CD14-positive monocyte (primary cell): ENCODE measurements around the gene COPS6. TPM values are rescaled to one million over a fixed set of nuclear protein-coding genes. Genes with fewer than 3 reads are reported as not detected.

Source experiments
- DNase-seq, 3 donors: peaks; one replicate each; pipeline ENCODE4 v3.0.0-alpha.2; 2011 to 2022
- H2AFZ ChIP-seq: 2 replicates; pipeline ENCODE4 v1.6.0; 2012; ENCODE audit warnings: mild to moderate bottlenecking, low read depth, low read length, inconsistent platforms; ENCODE audit not compliant: insufficient read depth, poor library complexity, severe bottlenecking
- H3K27ac ChIP-seq, 2 donors: 1 replicate in 1 of 2; 2 replicates in 1 of 2; pipeline ENCODE4 v1.5.1; 2012 to 2013; ENCODE audit warnings: low read length in 2 of 2, control low read depth in 1 of 2, inconsistent platforms in 1 of 2, low read depth in 1 of 2, mild to moderate bottlenecking in 1 of 2
- H3K27me3 ChIP-seq, 2 donors: one replicate each; pipeline versions ENCODE4 v1.6.0 to v1.6.1; 2011 to 2013; ENCODE audit warnings: low read length in 2 of 2; ENCODE audit not compliant: control insufficient read depth in 2 of 2, insufficient read depth in 2 of 2
- H3K36me3 ChIP-seq, 2 donors: replicated peaks in 1 of 2; 1 replicate in 1 of 2; 2 replicates in 1 of 2; pipeline versions ENCODE4 v1.5.1 to v1.6.1; 2012 to 2013; ENCODE audit warnings: low read length in 2 of 2, control low read depth in 1 of 2, inconsistent platforms in 1 of 2, mild to moderate bottlenecking in 1 of 2; ENCODE audit not compliant: insufficient read depth in 2 of 2, control insufficient read depth in 1 of 2
- H3K4me1 ChIP-seq, 2 donors: 1 replicate in 1 of 2; 2 replicates in 1 of 2; pipeline versions ENCODE4 v1.5.1 to v1.6.1; 2012 to 2013; ENCODE audit warnings: low read length in 2 of 2, control low read depth in 1 of 2, inconsistent platforms in 1 of 2, mild to moderate bottlenecking in 1 of 2, moderate library complexity in 1 of 2; ENCODE audit not compliant: insufficient read depth in 2 of 2, control insufficient read depth in 1 of 2
- H3K4me2 ChIP-seq: replicated peaks from 2 replicates; pipeline ENCODE3; 2012; ENCODE audit warnings: low read length, moderate library complexity, mild to moderate bottlenecking; ENCODE audit not compliant: poor library complexity, severe bottlenecking; ENCODE audit errors: extremely low read depth
- H3K4me3 ChIP-seq, 3 experiments: fragments of 200-600 bp in 1 of 3; sonication (generic) in 1 of 3; replicated peaks in 1 of 3; 1 replicate in 2 of 3; 2 replicates in 1 of 3; pipeline ENCODE4 v1.5.1; 2011 to 2013; ENCODE audit warnings: low read length in 3 of 3, mild to moderate bottlenecking in 3 of 3, control low read depth in 2 of 3, low read depth in 2 of 3, inconsistent platforms in 1 of 3, moderate library complexity in 1 of 3
- H3K79me2 ChIP-seq: 2 replicates; pipeline ENCODE4 v1.6.0; 2012; ENCODE audit warnings: mild to moderate bottlenecking, control low read depth, inconsistent platforms, low read length, moderate library complexity; ENCODE audit not compliant: insufficient read depth
- H3K9ac ChIP-seq: 2 replicates; pipeline ENCODE4 v1.6.0; 2017; ENCODE audit warnings: low read length, mild to moderate bottlenecking; ENCODE audit not compliant: insufficient read depth, poor library complexity, severe bottlenecking
- H3K9me3 ChIP-seq, 2 donors: replicated peaks in 1 of 2; 1 replicate in 1 of 2; 2 replicates in 1 of 2; pipeline versions ENCODE4 v1.5.1 to v1.6.1; 2012 to 2013; ENCODE audit warnings: low read length in 2 of 2, control low read depth in 1 of 2; ENCODE audit not compliant: control insufficient read depth in 1 of 2, insufficient read depth in 1 of 2
- H4K20me1 ChIP-seq: 2 replicates; pipeline ENCODE4 v1.6.0; 2012; ENCODE audit warnings: mild to moderate bottlenecking, low read length, control low read depth, moderate library complexity; ENCODE audit not compliant: insufficient read depth
- H3K27ac Mint-ChIP-seq, 7 donors: one replicate each; pipeline ENCODE4 v1.8.0; 2020; ENCODE audit warnings: mild to moderate bottlenecking in 7 of 7, mixed read lengths in 7 of 7, moderate library complexity in 6 of 7, inconsistent platforms in 2 of 7
- H3K27me3 Mint-ChIP-seq, 3 donors: one replicate each; pipeline ENCODE4 v1.8.0; 2021 to 2022; ENCODE audit warnings: low read depth in 3 of 3, mild to moderate bottlenecking in 3 of 3, mixed read lengths in 3 of 3, moderate library complexity in 3 of 3, inconsistent platforms in 1 of 3
- H3K36me3 Mint-ChIP-seq, 2 donors: one replicate each; pipeline ENCODE4 v1.8.0; 2020; ENCODE audit warnings: mixed read lengths in 2 of 2, inconsistent platforms in 1 of 2, mild to moderate bottlenecking in 1 of 2
- H3K4me1 Mint-ChIP-seq: one replicate; pipeline ENCODE4 v1.8.0; 2020; ENCODE audit warnings: mild to moderate bottlenecking, mixed read lengths
- H3K4me3 Mint-ChIP-seq, 2 donors: one replicate each; pipeline ENCODE4 v1.8.0; 2020; ENCODE audit warnings: mild to moderate bottlenecking in 2 of 2, mixed read lengths in 2 of 2, moderate library complexity in 1 of 2
- H3K9me3 Mint-ChIP-seq, 7 donors: one replicate each; pipeline ENCODE4 v1.8.0; 2020 to 2022; ENCODE audit warnings: mixed read lengths in 7 of 7, mild to moderate bottlenecking in 6 of 7, moderate library complexity in 6 of 7, inconsistent platforms in 2 of 7
- CTCF ChIP-seq: fragments of 200-600 bp; IDR thresholded peaks from one replicate; pipeline ENCODE4 v1.8.0; 2022; ENCODE audit warnings: antibody characterized with exemption, mild to moderate bottlenecking
- WGBS: methylation state at CpG from one replicate; pipeline ENCODE4 v1.1.5; 2013; ENCODE audit warnings: missing lambda C conversion rate; ENCODE audit not compliant: insufficient coverage; 5-methylcytosine and 5-hydroxymethylcytosine counted together
- intact Hi-C, 2 donors: fragments of 100-400 bp; cut with micrococcal nuclease; formaldehyde crosslinking; loops; one replicate each; pipeline versions ENCODE4 v1.15.0 to v1.15.1; 2023
- polyA plus RNA-seq, 3 donors: library from polyadenylated mRNA; depleted of rRNA in 1 of 3; unstranded in 2 of 3; stranded (reverse) in 1 of 3; fragments of 300-500 nt in 2 of 3; fragments of >200 nt in 1 of 3; fragmentation: Illumina TruSeq in 2 of 3; gene quantifications; 1 replicate in 2 of 3; 2 replicates in 1 of 3; pipeline ENCODE4 v1.2.3, GENCODE V29; 2012 to 2021

Gene COPS6
- polyA plus RNA-seq, 3 donors = 77.1 to 119 (median 109) TPM

DNA sequence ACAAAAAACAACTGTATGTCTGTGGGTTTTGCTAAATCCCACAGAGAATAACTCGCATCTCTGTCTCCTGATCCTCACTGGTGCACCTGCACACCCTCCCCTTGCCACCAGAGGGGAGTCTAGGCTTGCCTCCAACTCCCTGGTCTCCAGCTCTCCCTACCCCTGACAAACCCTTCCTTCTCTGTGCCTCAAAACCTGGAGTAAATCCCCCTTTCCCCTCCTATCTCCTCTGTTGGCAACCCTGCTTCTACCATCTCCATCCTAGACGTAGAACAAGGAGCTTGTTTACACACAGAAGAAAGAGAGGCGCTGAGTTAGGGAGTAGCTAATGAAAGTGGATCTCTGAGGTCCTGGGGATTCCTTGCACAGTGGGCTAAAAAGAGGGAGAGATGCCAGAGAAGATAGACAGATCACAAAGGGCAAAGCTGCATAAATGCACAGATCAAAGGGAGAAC, 44.0 kb downstream of the COPS6 start:
- Histone ChIP-seq H3K9ac (no peak overlapping the region), H2AFZ (no peak overlapping the region), H3K4me2 (no peak overlapping the region), H4K20me1 (no peaks in the 10 kb centered on the region), H3K9me3 (no peaks in the 10 kb centered on the region), H3K27ac (no peak overlapping the region), H3K27me3 (peaks cover 0 to 14% of the 10 kb centered on the region in 2 donors), H3K36me3 (no peaks in the 10 kb centered on the region), H3K79me2 (no peaks in the 10 kb centered on the region), H3K4me1 (peaks cover 9 to 14% of the 10 kb centered on the region in 2 donors), H3K4me3 (no peak overlapping the region)
- peak; percentile 58 to 66 (median 65) for DNase-seq
- WGBS = 57% methylated on average over 2 of the region's 3 CpGs
- no peak overlapping the region for H3K27ac Mint-ChIP-seq
- H3K36me3 Mint-ChIP-seq = no peaks in the 10 kb centered on the region
- intact Hi-C loops = loop anchor here (2.0 to 5.0 kb wide), 2 partner anchors 84 to 85 kb away; partner anchors contain the start of gene PVRIG (in 1 of the 2)
- H3K4me1 Mint-ChIP-seq = peaks cover 16% of the 10 kb centered on the region
- H3K9me3 Mint-ChIP-seq = peaks cover 0 to 3% (median 0%) of the 10 kb centered on the region in 7 donors
- H3K4me3 Mint-ChIP-seq = no peak overlapping the region
- peaks cover 19% of the 10 kb centered on the region in 3 donors for H3K27me3 Mint-ChIP-seq
- TF ChIP-seq CTCF = peak; percentile 95

DNA sequence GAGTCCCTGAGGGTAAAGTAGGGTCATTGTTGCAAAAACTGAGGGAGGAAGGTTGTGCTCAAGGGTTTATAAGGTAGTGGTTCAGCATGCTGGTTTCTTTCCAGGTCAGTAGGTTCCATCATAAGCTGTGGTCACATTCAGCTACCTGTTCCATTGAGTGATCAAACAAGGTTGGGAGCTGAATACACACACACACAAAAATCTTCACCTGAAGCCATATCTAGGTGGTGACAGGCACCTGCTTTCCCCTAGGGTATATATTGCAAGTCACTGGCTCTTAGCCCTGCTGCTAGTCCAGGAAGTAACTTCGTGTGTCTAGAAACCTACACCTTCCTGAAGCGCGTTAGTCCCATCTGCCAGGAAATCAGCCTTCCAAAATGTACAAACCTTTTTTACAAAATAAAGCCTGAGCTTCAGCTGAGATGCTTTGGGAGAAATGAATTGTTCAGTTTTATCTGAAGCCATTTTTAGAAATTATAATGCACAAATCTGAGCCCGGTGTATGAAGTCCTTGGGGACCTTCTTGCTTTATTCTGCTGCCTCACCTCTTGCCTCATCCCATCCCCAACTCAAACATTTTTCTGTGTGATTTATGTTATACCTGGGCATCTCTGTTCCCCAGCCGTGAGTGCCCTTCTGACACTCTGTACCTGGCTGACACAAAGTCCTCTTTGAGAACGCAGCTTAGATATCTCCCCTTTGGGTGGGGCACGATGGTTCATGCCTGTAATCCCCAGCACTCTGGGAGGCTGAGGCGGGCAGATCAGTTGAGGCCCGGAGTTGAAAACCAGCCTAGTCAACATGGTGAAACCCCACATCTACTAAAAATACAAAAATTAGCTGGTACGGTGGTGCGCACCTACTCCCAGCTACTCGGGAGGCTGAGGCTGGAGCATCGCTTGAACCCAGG, 49.3 kb downstream of the COPS6 start:
- peaks cover 18 to 23% of the 10 kb centered on the region in 2 donors for H3K4me1 ChIP-seq
- H3K4me1 Mint-ChIP-seq = peaks cover 21% of the 10 kb centered on the region
- H3K36me3 Mint-ChIP-seq = no peaks in the 10 kb centered on the region
- intact Hi-C loops = loop anchor here in 1 of 2 donors (5.0 kb wide), 1 partner anchor 274 kb away; no protein-coding TSS in a partner anchor
- H3K27me3 Mint-ChIP-seq = peaks cover 4 to 12% (median 5%) of the 10 kb centered on the region in 3 donors
- no peak for TF ChIP-seq CTCF
- H3K4me3 Mint-ChIP-seq = no peak overlapping the region
- no peak for DNase-seq
- no peaks in the 10 kb centered on the region for H3K36me3 ChIP-seq
- H3K27me3 ChIP-seq = no peaks in the 10 kb centered on the region
- no peaks in the 10 kb centered on the region for H3K9me3 ChIP-seq
- WGBS = 84% methylated on average over 7 of the region's 13 CpGs
- no peaks in the 10 kb centered on the region for H3K79me2 ChIP-seq
- H3K4me2 ChIP-seq = no peak overlapping the region
- no peaks in the 10 kb centered on the region for H3K9me3 Mint-ChIP-seq
- no peak overlapping the region for H3K9ac ChIP-seq
- H4K20me1 ChIP-seq = no peaks in the 10 kb centered on the region
- no peak overlapping the region for H3K27ac ChIP-seq
- no peak overlapping the region for H3K4me3 ChIP-seq
- H2AFZ ChIP-seq = peak overlapping the region; percentile 31
- peak overlapping the region in 1 of 7 donors; percentile 32 for H3K27ac Mint-ChIP-seq
